Measurements from ENCODE around the gene AP3S2.

AP3S2 gene

GRCh38 chr15:89907289-89907688 is 13.5 kb upstream of the AP3S2 start:
- Histone ChIP-seq H3K36me3 (no peaks in the 10 kb centered on the region), H3K27me3 (no peaks in the 10 kb centered on the region), H3K9me3 (no peaks in the 10 kb centered on the region), H3K4me1 (no peaks in the 10 kb centered on the region), H3K4me3 (ENCODE audit: low read depth, low read length) (no peak overlapping the region)
- no peak for DNase-seq
- no peak for TF ChIP-seq CTCF (IDR thresholded peaks at IDR 0.05; ENCODE audit: low read depth, low read length)

- no peak for DNase-seq
- no peaks in the 10 kb centered on the region for H3K4me1 ChIP-seq
- TF ChIP-seq CTCF (IDR thresholded peaks at IDR 0.05; ENCODE audit: low read depth, low read length), result no peak
- H3K4me3 ChIP-seq (ENCODE audit: low read depth, low read length), result no peak overlapping the region
- H3K9me3 ChIP-seq, result no peaks in the 10 kb centered on the region
- no peaks in the 10 kb centered on the region for H3K27me3 ChIP-seq
- H3K36me3 ChIP-seq, result no peaks in the 10 kb centered on the region
Observed at GRCh38 chr15:89905846-89906378, 12.1 kb upstream of the AP3S2 start.

GRCh38 chr15:89904519-89904918 is 10.7 kb upstream of the AP3S2 start:
- no peak for TF ChIP-seq CTCF (IDR thresholded peaks at IDR 0.05; ENCODE audit: low read depth, low read length)
- no peak for DNase-seq
- Histone ChIP-seq H3K9me3 (no peaks in the 10 kb centered on the region), H3K4me1 (no peaks in the 10 kb centered on the region), H3K27me3 (no peaks in the 10 kb centered on the region), H3K4me3 (ENCODE audit: low read depth, low read length) (no peak overlapping the region), H3K36me3 (no peaks in the 10 kb centered on the region)

- DNase-seq, result no peak
- Histone ChIP-seq H3K36me3 (no peaks in the 10 kb centered on the region), H3K9me3 (no peaks in the 10 kb centered on the region), H3K27me3 (no peaks in the 10 kb centered on the region), H3K4me1 (no peaks in the 10 kb centered on the region), H3K4me3 (ENCODE audit: low read depth, low read length) (no peak overlapping the region)
- TF ChIP-seq CTCF (IDR thresholded peaks at IDR 0.05; ENCODE audit: low read depth, low read length), result no peak
Observed at GRCh38 chr15:89903858-89904130, 10.0 kb upstream of the AP3S2 start.

- TF ChIP-seq CTCF (IDR thresholded peaks at IDR 0.05; ENCODE audit: low read depth, low read length), result no peak
- Histone ChIP-seq H3K36me3 (no peaks in the 10 kb centered on the region), H3K27me3 (no peaks in the 10 kb centered on the region), H3K4me1 (no peaks in the 10 kb centered on the region), H3K4me3 (ENCODE audit: low read depth, low read length) (no peak overlapping the region), H3K9me3 (no peaks in the 10 kb centered on the region)
- DNase-seq, result no peak
Observed at GRCh38 chr15:89903015-89903857, 9.4 kb upstream of the AP3S2 start.

- no peak for TF ChIP-seq CTCF (IDR thresholded peaks at IDR 0.05; ENCODE audit: low read depth, low read length)
Observed at GRCh38 chr15:89900849-89901248, 7.1 kb upstream of the AP3S2 start.

More at GRCh38 chr15:89900849-89901248, 7.1 kb upstream of the AP3S2 start:
- no peak for DNase-seq
- Histone ChIP-seq H3K36me3 (no peaks in the 10 kb centered on the region), H3K4me1 (no peaks in the 10 kb centered on the region), H3K4me3 (ENCODE audit: low read depth, low read length) (no peak overlapping the region), H3K9me3 (no peaks in the 10 kb centered on the region), H3K27me3 (no peaks in the 10 kb centered on the region)

Data from BE2C (cell line).